Endothelial cell of umbilical vein (primary cell): Measurements from ENCODE around the gene CPB2.

Experiments
- EZH2 ChIP-seq: IDR thresholded peaks from 2 replicates; pipeline ENCODE4 v1.6.1; 2012; ENCODE audit warnings: borderline replicate concordance, low read depth, mild to moderate bottlenecking, moderate library complexity, low read length, inconsistent platforms; ENCODE audit not compliant: severe bottlenecking
- FOS ChIP-seq: IDR thresholded peaks from 2 replicates; pipeline ENCODE4 v1.6.1; 2011; ENCODE audit warnings: mild to moderate bottlenecking, low read length, moderate library complexity, borderline replicate concordance; ENCODE audit not compliant: insufficient read depth
- GATA2 ChIP-seq: IDR thresholded peaks from 2 replicates; pipeline ENCODE4 v1.7.0; 2011; ENCODE audit warnings: low read depth, mild to moderate bottlenecking, moderate library complexity, mixed read lengths, low read length; ENCODE audit not compliant: insufficient read length, insufficient read depth
- JUN ChIP-seq: IDR thresholded peaks from 2 replicates; pipeline ENCODE4 v1.6.1; 2011; ENCODE audit warnings: borderline replicate concordance, low read depth; ENCODE audit not compliant: insufficient read length, insufficient read depth
- POLR2A ChIP-seq: IDR thresholded peaks from 2 replicates; pipeline ENCODE4 v1.6.1; 2012; ENCODE audit warnings: low read depth, mild to moderate bottlenecking, control low read depth, low read length
- POLR2AphosphoS5 ChIP-seq: IDR thresholded peaks from 2 replicates; pipeline ENCODE4 v1.6.1; 2012; ENCODE audit warnings: low read depth, mild to moderate bottlenecking, control low read depth, low read length, moderate library complexity; ENCODE audit not compliant: insufficient read depth
- TF ChIP-seq, protein P1 (sequence below), 2 donors: IDR thresholded peaks; 1 replicate in 1 of 2; 2 replicates in 1 of 2; pipeline ENCODE4 v1.5.1; 2011; ENCODE audit warnings: low read length in 2 of 2, mild to moderate bottlenecking in 2 of 2, moderate library complexity in 2 of 2, control low read depth in 1 of 2, inconsistent platforms in 1 of 2, low read depth in 1 of 2; ENCODE audit not compliant: insufficient read depth in 1 of 2; ENCODE audit errors: extremely low read depth in 1 of 2
- TF ChIP-seq, protein P2 (sequence below): IDR thresholded peaks from 2 replicates; pipeline ENCODE4 v1.6.1; 2011; ENCODE audit not compliant: insufficient read depth, insufficient read length

DNA sequence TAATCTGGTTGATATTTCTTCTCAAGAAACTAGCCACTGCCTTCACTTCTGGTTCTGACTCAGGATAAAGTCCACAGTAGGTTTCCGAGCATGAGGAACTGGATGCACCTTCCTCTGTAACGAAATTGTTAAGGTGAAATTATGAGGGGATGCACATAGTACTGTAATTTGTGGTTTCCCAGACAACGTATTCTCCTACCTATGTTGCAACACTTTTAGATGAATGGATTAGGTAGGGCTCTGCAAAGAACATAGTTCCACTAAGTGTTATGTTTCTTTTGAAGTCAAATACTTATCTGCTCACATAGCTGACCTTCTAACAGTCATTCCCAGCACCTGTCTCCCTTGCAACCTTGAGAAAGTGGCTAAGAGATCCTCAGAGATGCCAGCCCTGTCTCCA lies 46.6 kb downstream of the CPB2 start:
- no peak for TF ChIP-seq POLR2A
- TF ChIP-seq, protein P1, sequence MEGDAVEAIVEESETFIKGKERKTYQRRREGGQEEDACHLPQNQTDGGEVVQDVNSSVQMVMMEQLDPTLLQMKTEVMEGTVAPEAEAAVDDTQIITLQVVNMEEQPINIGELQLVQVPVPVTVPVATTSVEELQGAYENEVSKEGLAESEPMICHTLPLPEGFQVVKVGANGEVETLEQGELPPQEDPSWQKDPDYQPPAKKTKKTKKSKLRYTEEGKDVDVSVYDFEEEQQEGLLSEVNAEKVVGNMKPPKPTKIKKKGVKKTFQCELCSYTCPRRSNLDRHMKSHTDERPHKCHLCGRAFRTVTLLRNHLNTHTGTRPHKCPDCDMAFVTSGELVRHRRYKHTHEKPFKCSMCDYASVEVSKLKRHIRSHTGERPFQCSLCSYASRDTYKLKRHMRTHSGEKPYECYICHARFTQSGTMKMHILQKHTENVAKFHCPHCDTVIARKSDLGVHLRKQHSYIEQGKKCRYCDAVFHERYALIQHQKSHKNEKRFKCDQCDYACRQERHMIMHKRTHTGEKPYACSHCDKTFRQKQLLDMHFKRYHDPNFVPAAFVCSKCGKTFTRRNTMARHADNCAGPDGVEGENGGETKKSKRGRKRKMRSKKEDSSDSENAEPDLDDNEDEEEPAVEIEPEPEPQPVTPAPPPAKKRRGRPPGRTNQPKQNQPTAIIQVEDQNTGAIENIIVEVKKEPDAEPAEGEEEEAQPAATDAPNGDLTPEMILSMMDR (IDR thresholded peaks at IDR 0.05; ENCODE audit: extremely low read depth in 1 of 2, insufficient read depth in 1 of 2, low read depth in 1 of 2, low read length in 2 of 2) = no peak
- TF ChIP-seq POLR2AphosphoS5 = no peak
- TF ChIP-seq JUN = no peak
- TF ChIP-seq FOS = no peak
- TF ChIP-seq, protein P2, sequence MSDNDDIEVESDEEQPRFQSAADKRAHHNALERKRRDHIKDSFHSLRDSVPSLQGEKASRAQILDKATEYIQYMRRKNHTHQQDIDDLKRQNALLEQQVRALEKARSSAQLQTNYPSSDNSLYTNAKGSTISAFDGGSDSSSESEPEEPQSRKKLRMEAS = no peak
- TF ChIP-seq EZH2 = no peak
- no peak for TF ChIP-seq GATA2
